K562 (cell line): ENCODE results near the gene HADH. TPM values are rescaled to one million over a fixed set of nuclear protein-coding genes. Genes with fewer than 3 reads are reported as not detected.

Experiments used
- ATAC-seq: fragments of 200-7000 bp; cut with Tn5 transposase; 3 replicates; pipeline ENCODE4 v1.9.1; 2020; ENCODE audit warnings: moderate library complexity
- BruUV-seq: library from RNA; stranded (reverse); fragments of 400-500 nt; replicated peaks from 2 replicates; lab custom pipeline; 2021; lab: Mats Ljungman, UMichigan
- CTCF ChIA-PET: fragments of 300-600 bp; formaldehyde crosslinking; extraction: SDS; loops from one replicate; lab custom pipeline; 2021; ENCODE audit warnings: low intra/inter-chr PET ratio; lab: Yijun Ruan, JAX
- POLR2A ChIA-PET: fragments of 300-600, 350-650 bp; sonication (Branson Sonifier 250); formaldehyde crosslinking; extraction: SDS; loops from one replicate; lab custom pipeline; 2021; ENCODE audit warnings: antibody characterized with exemption, inconsistent platforms; lab: Yijun Ruan, JAX
- DNase-seq, 4 experiments: peaks; one replicate each; pipeline versions ENCODE4 v3.0.0 to v3.0.0-alpha.2; 2011 to 2018; ENCODE audit warnings: low spot score in 3 of 4, mixed read lengths in 3 of 4; ENCODE audit errors: extremely low read depth in 1 of 4
- FAIRE-seq: peaks from 2 replicates; lab custom pipeline; 2011; peaks lifted over from hg19 to GRCh38; lab: Jason Lieb, UNC
- H2AFZ ChIP-seq: 2 replicates; pipeline ENCODE4 v1.6.0; 2011; ENCODE audit warnings: low read depth, low read length, control low read depth, inconsistent platforms
- H3K27ac ChIP-seq: fragments of 200-600 bp; 3 replicates; pipeline ENCODE4 v1.8.0; 2011; ENCODE audit warnings: low read depth, mild to moderate bottlenecking, control low read depth, inconsistent platforms, low read length, moderate library complexity, mixed read lengths; ENCODE audit errors: extremely low read depth
- H3K27me3 ChIP-seq, 2 experiments: fragments of 300-600 bp in 1 of 2; 2 replicates in 1 of 2; 3 replicates in 1 of 2; pipeline versions ENCODE4 v1.6.0 to v1.8.0; 2011; ENCODE audit warnings: inconsistent platforms in 2 of 2, low read length in 2 of 2, mild to moderate bottlenecking in 1 of 2, mixed read lengths in 1 of 2, moderate library complexity in 1 of 2; ENCODE audit not compliant: control insufficient read depth in 2 of 2, insufficient read depth in 2 of 2
- H3K36me3 ChIP-seq: fragments of 300-600 bp; 3 replicates; pipeline ENCODE4 v1.8.0; 2011; ENCODE audit warnings: mild to moderate bottlenecking, low read length, inconsistent platforms; ENCODE audit not compliant: control insufficient read depth, insufficient read depth
- H3K4me1 ChIP-seq, 2 experiments: fragments of 200-600 bp in 1 of 2; replicated peaks in 1 of 2; 2 replicates in 1 of 2; 3 replicates in 1 of 2; pipeline versions ENCODE4 v1.5.1 to v1.8.0; 2011; ENCODE audit warnings: inconsistent platforms in 2 of 2, low read length in 2 of 2, mild to moderate bottlenecking in 1 of 2, mixed read lengths in 1 of 2, moderate library complexity in 1 of 2; ENCODE audit not compliant: control insufficient read depth in 2 of 2, insufficient read depth in 2 of 2
- H3K4me2 ChIP-seq: 2 replicates; pipeline ENCODE4 v1.6.1; 2011; ENCODE audit warnings: low read length, control low read depth, inconsistent platforms, mixed read lengths; ENCODE audit not compliant: insufficient read depth
- H3K4me3 ChIP-seq: fragments of 200-600 bp; sonication (generic), shearing (Covaris generic); 2 replicates; pipeline ENCODE4 v1.5.1; 2016; ENCODE audit warnings: control low read depth, inconsistent platforms
- H3K79me2 ChIP-seq: fragments of 200-600 bp; 3 replicates; pipeline ENCODE4 v1.8.0; 2011; ENCODE audit warnings: low read length, inconsistent platforms; ENCODE audit not compliant: control insufficient read depth, insufficient read depth
- H3K9ac ChIP-seq, 2 experiments: 2 replicates each; pipeline versions ENCODE4 v1.6.0 to v1.6.1; 2011; ENCODE audit warnings: low read depth in 2 of 2, low read length in 2 of 2, control low read depth in 1 of 2, inconsistent platforms in 1 of 2, mild to moderate bottlenecking in 1 of 2, mixed read lengths in 1 of 2; ENCODE audit not compliant: insufficient read depth in 1 of 2
- H3K9me1 ChIP-seq: one replicate; pipeline ENCODE4 v1.6.0; 2011; ENCODE audit warnings: inconsistent platforms, mild to moderate bottlenecking, low read length, moderate library complexity; ENCODE audit not compliant: control insufficient read depth, insufficient read depth
- H3K9me3 ChIP-seq: replicated peaks from 2 replicates; pipeline ENCODE4 v1.5.1; 2011; ENCODE audit warnings: low read depth, low read length, inconsistent platforms; ENCODE audit not compliant: control insufficient read depth, insufficient read depth
- H4K20me1 ChIP-seq: replicated peaks from 2 replicates; pipeline ENCODE4 v1.6.1; 2011; ENCODE audit warnings: low read length, inconsistent platforms, mixed read lengths; ENCODE audit not compliant: control insufficient read depth, insufficient read depth
- ARID2 ChIP-seq: fragments of 450-650 bp; IDR thresholded peaks from 2 replicates; pipeline ENCODE4 v1.6.1; 2017; ENCODE audit warnings: antibody characterized with exemption, mild to moderate bottlenecking
- CHD2 ChIP-seq: IDR thresholded peaks from 2 replicates; pipeline ENCODE4 v1.6.1; 2011; ENCODE audit warnings: low read depth, low read length
- ELF1 ChIP-seq: fragments of 200-800 bp; sonication (Bioruptor generic); IDR thresholded peaks from 2 replicates; pipeline ENCODE4 v1.6.1; 2016; ENCODE audit warnings: missing genetic modification characterization, missing compliant biosample characterization
- FOXJ2 ChIP-seq: fragments of 200-800 bp; sonication (Bioruptor generic); IDR thresholded peaks from 2 replicates; pipeline ENCODE4 v1.6.1; 2016; ENCODE audit warnings: missing genetic modification characterization, missing compliant biosample characterization
- KLF10 ChIP-seq: fragments of 250-450 bp; sonication (Bioruptor Pico); IDR thresholded peaks from 2 replicates; pipeline ENCODE4 v1.6.1; 2021; ENCODE audit warnings: matching md5 sums
- MECOM ChIP-seq: fragments of 250-450 bp; sonication (Bioruptor Pico); IDR thresholded peaks from 2 replicates; pipeline ENCODE4 v1.8.0; 2022; ENCODE audit warnings: inconsistent platforms
- MIER1 ChIP-seq: fragments of 450-650 bp; IDR thresholded peaks from 2 replicates; pipeline ENCODE4 v1.6.1; 2016; ENCODE audit warnings: antibody characterized with exemption, mild to moderate bottlenecking, low read depth
- MLLT1 ChIP-seq, 2 experiments: fragments of 450-650 bp; IDR thresholded peaks; 2 replicates each; pipeline ENCODE4 v1.6.1; 2016
- NCOR1 ChIP-seq: fragments of 450-650 bp; IDR thresholded peaks from 2 replicates; pipeline ENCODE4 v1.6.1; 2016; ENCODE audit warnings: mild to moderate bottlenecking, moderate library complexity
- NFIC ChIP-seq: fragments of 450-650 bp; IDR thresholded peaks from 2 replicates; pipeline ENCODE4 v1.6.1; 2017; ENCODE audit warnings: mild to moderate bottlenecking, inconsistent platforms
- NONO ChIP-seq, 2 experiments: fragments of 200-400 bp in 1 of 2; fragments of 450-650 bp in 1 of 2; formaldehyde crosslinking in 1 of 2; IDR thresholded peaks; 2 replicates each; pipeline ENCODE4 v1.6.1; 2017; ENCODE audit warnings: low read depth in 2 of 2, mild to moderate bottlenecking in 2 of 2, moderate library complexity in 2 of 2, low read length in 1 of 2
- POLR2G ChIP-seq: fragments of 200-400 bp; formaldehyde crosslinking; IDR thresholded peaks from 2 replicates; pipeline ENCODE4 v1.6.1; 2017; ENCODE audit warnings: low read depth, mild to moderate bottlenecking, antibody characterized with exemption, low read length, moderate library complexity
- ZNF121 ChIP-seq: sonication (generic); formaldehyde crosslinking; conservative IDR thresholded peaks from 2 replicates; pipeline ENCODE4 v1.8.0; 2022; ENCODE audit warnings: missing genetic modification reagents
- ZNF586 ChIP-seq: fragments of 450-650 bp; formaldehyde crosslinking; conservative IDR thresholded peaks from 2 replicates; pipeline ENCODE4 v1.4.0; 2020; ENCODE audit warnings: mild to moderate bottlenecking, moderate library complexity
- ZNF699 ChIP-seq: fragments of 250-450 bp; sonication (Bioruptor Pico); IDR thresholded peaks from 2 replicates; pipeline ENCODE4 v1.8.0; 2021; ENCODE audit warnings: mild to moderate bottlenecking, moderate library complexity; ENCODE audit not compliant: insufficient replicate concordance
- ZNF778 ChIP-seq: fragments of 450-650 bp; formaldehyde crosslinking; IDR thresholded peaks from 2 replicates; pipeline ENCODE4 v1.4.0; 2020; ENCODE audit warnings: mild to moderate bottlenecking, moderate library complexity
- WGBS: fragments of 100-300 bp; shearing (Covaris generic); methylation state at CpG from one replicate; pipeline ENCODE4 v1.1.6; 2016; ENCODE audit warnings: low coverage, mixed read lengths; ENCODE audit not compliant: insufficient coverage; ENCODE audit errors: missing lambda C conversion rate; 5-methylcytosine and 5-hydroxymethylcytosine counted together
- in situ Hi-C: fragments of 300-500 bp; cut with MboI; formaldehyde crosslinking; loops from 4 replicates; pipeline ENCODE4 v1.15.0; 2018; ENCODE audit warnings: inconsistent platforms, mixed read lengths
- intact Hi-C: fragments of 100-400 bp; cut with micrococcal nuclease; formaldehyde crosslinking; loops from 2 replicates; pipeline ENCODE4 v1.14.2; 2022
- polyA plus RNA-seq, 8 experiments: library from polyadenylated mRNA; depleted of rRNA in 4 of 8; stranded (reverse) in 5 of 8; unstranded in 3 of 8; fragments of >200 nt; fragmentation: Nextera tagmentation in 2 of 8; fragmentation: Illumina TruSeq in 1 of 8; extraction: Ambion mirVana in 2 of 8; extraction: Trizol in 1 of 8; gene quantifications; 2 replicates each; pipeline versions ENCODE4 v1.2.1 to v1.2.3, GENCODE V29; 2011 to 2014; ENCODE audit warnings: inconsistent platforms in 1 of 8, missing spikeins in 1 of 8
- total RNA-seq, 7 experiments: library from RNA; depleted of rRNA in 6 of 7; stranded (reverse); fragments of >200 nt in 6 of 7; fragmentation: Illumina TruSeq in 2 of 7; extraction: Trizol in 2 of 7; gene quantifications; 2 replicates each; pipeline versions ENCODE4 v1.2.1 to v1.2.3, GENCODE V29; 2011 to 2021; ENCODE audit warnings: low replicate concordance in 1 of 7

The HADH gene
- total and polyA plus RNA-seq, 9 of the 15 experiments (the other 6 are each of a cell fraction or from before 2014, with no cell fraction given): 9.4 to 73.3 (median 32.8) TPM

- Histone ChIP-seq H3K27ac (no peak overlapping the region), H2AFZ (no peak overlapping the region), H3K4me3 (no peak overlapping the region), H4K20me1 (no peaks in the 10 kb centered on the region), H3K4me1 (no peaks in the 10 kb centered on the region), H3K4me2 (no peak overlapping the region), H3K79me2 (no peaks in the 10 kb centered on the region), H3K27me3 (no peaks in the 10 kb centered on the region), H3K9me3 (peaks cover 2% of the 10 kb centered on the region), H3K9me1 (no peaks in the 10 kb centered on the region), H3K9ac (no peak overlapping the region), H3K36me3 (no peaks in the 10 kb centered on the region)
- WGBS: 32% methylated on average over 4 of the region's 4 CpGs
- ChIA-PET POLR2A (no interaction called here), CTCF (no interaction called here)
- in situ Hi-C loops (no loop called here), intact Hi-C loops (no loop called here)
- no TSS peak for BruUV-seq
- DNase-seq (no peak), ATAC-seq (no peak), FAIRE-seq (no peak)
- no peak for TF ChIP-seq FOXJ2 (tag)
- TF ChIP-seq MLLT1 (IDR thresholded peaks at IDR 0.05): no peak
- TF ChIP-seq NFIC: no peak
- TF ChIP-seq NCOR1: no peak
- TF ChIP-seq CHD2: no peak
- no peak for TF ChIP-seq NONO (IDR thresholded peaks at IDR 0.05; ENCODE audit: low read depth in 2 of 2, low read length in 1 of 2)
- TF ChIP-seq ZNF586 (CRISPR knock-in tag): no peak
- TF ChIP-seq ZNF121: no peak
- no peak for TF ChIP-seq KLF10 (CRISPR knock-in tag)
- no peak for TF ChIP-seq ZNF699 (CRISPR knock-in tag)
- no peak for TF ChIP-seq POLR2G
- TF ChIP-seq MECOM (CRISPR knock-in tag): no peak
- TF ChIP-seq MIER1: no peak
- no peak for TF ChIP-seq ZNF778
- no peak for TF ChIP-seq ELF1
- no peak for TF ChIP-seq ARID2
Observed at GRCh38 chr4:107977482-107977881, 12.2 kb upstream of the HADH start.
